Adrenal gland (tissue), 5 donors: ENCODE results near the gene GLCCI1.

Source experiments
- CTCF ChIP-seq, 6 experiments: fragments of 450-650 bp in 4 of 6; fragments of 200-600 bp in 2 of 6; sonication (generic) in 1 of 6; IDR thresholded peaks; 1 replicate in 5 of 6; 2 replicates in 1 of 6; pipeline versions ENCODE4 v1.5.1 to v1.8.0; 2016 to 2021; ENCODE audit warnings: antibody characterized with exemption in 6 of 6, mild to moderate bottlenecking in 2 of 6, moderate library complexity in 1 of 6
- POLR2A ChIP-seq, 2 donors: fragments of 450-650 bp; IDR thresholded peaks; one replicate each; pipeline ENCODE4 v1.6.1; 2017; ENCODE audit warnings: antibody characterized with exemption in 2 of 2, mild to moderate bottlenecking in 2 of 2, moderate library complexity in 1 of 2
- donor health status: DM: no; HTN: no; CAD: no.

- TF ChIP-seq CTCF (IDR thresholded peaks at IDR 0.05) = no peak
- TF ChIP-seq POLR2A (IDR thresholded peaks at IDR 0.05) = no peak
Observed at GRCh38 chr7:7962851-7963250, 5.7 kb upstream of the GLCCI1 start.
